BLaER1 (cell line): ENCODE measurements around the gene MRFAP1.

Source experiments
- H3K27ac ChIP-seq: shearing (Covaris generic); formaldehyde crosslinking; 2 replicates; pipeline ENCODE4 v1.8.1; 2022
- H3K27me3 ChIP-seq: shearing (Covaris generic); formaldehyde crosslinking; 2 replicates; pipeline ENCODE4 v1.8.1; 2022
- H3K36me3 ChIP-seq: shearing (Covaris generic); formaldehyde crosslinking; 2 replicates; pipeline ENCODE4 v1.8.1; 2022
- H3K4me1 ChIP-seq: shearing (Covaris generic); formaldehyde crosslinking; 2 replicates; pipeline ENCODE4 v1.8.1; 2022
- H3K4me2 ChIP-seq: shearing (Covaris generic); formaldehyde crosslinking; 2 replicates; pipeline ENCODE4 v1.8.1; 2022
- H3K4me3 ChIP-seq: shearing (Covaris generic); formaldehyde crosslinking; 2 replicates; pipeline ENCODE4 v1.8.1; 2022
- H3K9ac ChIP-seq: shearing (Covaris generic); formaldehyde crosslinking; 2 replicates; pipeline ENCODE4 v1.8.1; 2022
- H3K9me3 ChIP-seq: shearing (Covaris generic); formaldehyde crosslinking; 2 replicates; pipeline ENCODE4 v1.8.1; 2022
- H4K20me1 ChIP-seq: shearing (Covaris generic); formaldehyde crosslinking; 2 replicates; pipeline ENCODE4 v1.8.1; 2022
- Cebpa-rat ChIP-seq: shearing (Covaris generic); IDR thresholded peaks from 2 replicates; pipeline ENCODE4 v1.8.1; 2022

MRFAP1 gene

GRCh38 chr4:6688879-6689505 lies 48.5 kb downstream of the MRFAP1 start:
- Histone ChIP-seq H3K27ac (peak overlapping the region; percentile 61), H3K9ac (peak overlapping the region; percentile 43; the same call in 1 of the 2 replicates), H3K4me2 (peak overlapping the region; percentile 81)

GRCh38 chr4:6689506-6689960 lies 49.0 kb downstream of the MRFAP1 start:
- no peak for TF ChIP-seq Cebpa-rat
- Histone ChIP-seq H3K4me1 (peaks cover 66% of the 10 kb centered on the region), H3K27ac (peak overlapping the region; percentile 63), H3K27me3 (no peaks in the 10 kb centered on the region), H3K4me3 (0 out of 2 replicates have a peak overlapping the region, but pooled peaks have one; percentile 31), H3K9me3 (no peaks in the 10 kb centered on the region), H3K9ac (peak overlapping the region; percentile 43; the same call in 1 of the 2 replicates), H3K4me2 (peak overlapping the region; percentile 81), H3K36me3 (peaks cover 2% of the 10 kb centered on the region; the same call in 1 of the 2 replicates), H4K20me1 (no peaks in the 10 kb centered on the region; the same call in 1 of the 2 replicates)

More at GRCh38 chr4:6688879-6689505, 48.5 kb downstream of the MRFAP1 start:
- no peak for TF ChIP-seq Cebpa-rat
- Histone ChIP-seq H3K9me3 (no peaks in the 10 kb centered on the region), H3K27me3 (no peaks in the 10 kb centered on the region), H3K4me1 (peaks cover 60% of the 10 kb centered on the region), H3K4me3 (0 out of 2 replicates have a peak overlapping the region, but pooled peaks have one; percentile 31), H3K36me3 (peaks cover 4% of the 10 kb centered on the region; the same call in 1 of the 2 replicates), H4K20me1 (no peaks in the 10 kb centered on the region; the same call in 1 of the 2 replicates)
